Raji (cell line): ENCODE data around the gene RAPGEF1.

Experiments
- POLR2A ChIP-seq: IDR thresholded peaks from 2 replicates; pipeline ENCODE4 v1.6.1; 2011; ENCODE audit warnings: low read depth, low read length, control low read depth; ENCODE audit not compliant: insufficient read depth

RAPGEF1 gene

DNA sequence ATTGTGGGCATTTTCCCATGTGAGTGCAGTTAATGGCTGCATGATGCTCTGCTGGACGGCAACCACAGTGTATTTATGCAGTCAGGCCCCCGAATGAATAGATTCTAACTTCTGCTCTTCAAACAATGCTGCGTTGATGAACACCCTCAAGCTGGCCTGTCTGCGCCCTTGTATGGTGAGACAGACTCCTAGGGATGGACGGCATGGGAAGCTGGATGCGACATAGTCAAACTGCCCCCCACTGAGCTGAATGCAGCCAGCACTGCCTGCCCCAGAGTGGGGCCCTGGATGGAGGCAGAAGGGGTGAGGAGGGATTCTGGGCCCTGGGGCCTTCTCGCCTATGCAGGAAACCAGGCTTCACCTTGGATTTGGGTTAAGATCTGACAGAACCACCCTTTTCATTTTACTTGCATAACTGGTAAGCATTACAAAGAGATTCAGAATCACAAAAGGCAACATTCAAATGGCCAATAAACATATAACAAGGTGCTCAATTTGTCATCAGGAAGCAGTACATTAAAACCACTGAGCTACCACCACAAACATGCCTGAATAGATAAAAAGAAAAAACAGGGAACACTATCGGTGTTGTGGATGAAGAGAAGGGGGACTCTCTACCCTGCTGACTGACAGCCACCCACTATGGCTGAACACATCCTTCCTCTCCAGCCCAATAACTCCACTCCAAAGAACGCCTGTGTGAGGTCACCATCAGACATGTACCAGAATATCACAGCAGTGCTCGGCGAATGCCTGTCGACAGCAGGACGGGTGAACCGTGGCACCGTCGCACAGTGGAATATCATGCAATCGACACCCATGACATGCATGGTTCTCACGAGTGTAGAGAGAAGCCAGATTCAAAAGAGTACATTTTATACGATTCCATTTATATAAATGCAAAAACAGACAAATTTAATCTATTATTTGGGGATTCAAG, 79.1 kb downstream of the RAPGEF1 start:
- no peak for TF ChIP-seq POLR2A

DNA sequence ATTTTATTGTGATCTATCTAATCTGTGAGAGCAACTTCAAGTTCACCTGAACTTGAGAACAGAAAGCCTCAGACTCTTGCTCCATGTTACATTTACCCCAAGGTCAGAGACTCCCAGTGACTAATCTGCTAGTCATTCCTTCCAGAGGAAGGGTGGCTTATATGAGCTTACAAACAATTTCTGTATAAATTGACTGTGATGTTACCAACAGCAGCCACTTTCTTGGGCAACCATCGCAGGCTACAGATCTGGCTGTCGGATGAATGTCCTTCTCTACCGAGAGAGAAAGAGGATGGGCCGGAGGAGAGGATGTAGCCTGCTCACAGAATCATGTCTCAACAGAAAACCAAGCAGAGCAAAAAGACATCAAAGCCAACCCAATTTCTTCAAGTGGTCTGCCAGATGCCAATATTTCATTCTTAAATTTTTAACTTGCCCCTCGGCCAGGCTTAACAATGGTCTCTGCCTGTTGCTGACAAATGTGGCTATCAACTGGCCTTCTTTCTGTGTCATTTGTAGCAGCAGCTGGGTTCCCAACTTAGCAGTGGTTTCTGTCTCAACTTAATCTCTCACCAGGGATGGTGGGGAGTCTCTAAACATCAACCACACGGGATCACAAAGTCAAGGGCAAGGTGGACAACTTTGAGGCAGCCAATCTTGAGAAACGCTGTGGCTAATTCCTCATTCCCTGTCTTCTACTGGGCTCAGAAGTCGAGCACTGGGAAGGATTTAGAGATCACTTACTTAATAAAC, 81.3 kb downstream of the RAPGEF1 start:
- TF ChIP-seq POLR2A: no peak

- TF ChIP-seq POLR2A: no peak
Measured at GRCh38 chr9:131657940-131658339, 81.9 kb downstream of the RAPGEF1 start.

DNA sequence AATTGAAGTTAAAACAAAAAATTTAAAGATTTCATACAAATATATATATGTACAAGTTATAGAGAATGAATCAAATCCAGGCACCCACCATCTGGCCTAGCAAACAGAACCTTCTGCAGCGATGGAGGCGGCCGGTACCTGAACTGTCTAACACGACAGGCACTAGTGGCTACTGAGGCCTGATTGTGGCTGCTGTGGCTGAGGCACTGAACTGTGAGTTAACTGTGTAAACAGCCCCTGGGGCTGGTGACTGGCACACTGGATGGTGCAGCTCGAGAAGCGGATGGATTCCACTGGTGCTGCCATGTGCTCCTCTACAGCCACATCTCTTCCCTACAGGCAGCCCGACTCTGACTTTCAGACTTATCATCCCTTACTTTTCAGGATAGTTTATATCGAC, 82.4 kb downstream of the RAPGEF1 start:
- no peak for TF ChIP-seq POLR2A

DNA sequence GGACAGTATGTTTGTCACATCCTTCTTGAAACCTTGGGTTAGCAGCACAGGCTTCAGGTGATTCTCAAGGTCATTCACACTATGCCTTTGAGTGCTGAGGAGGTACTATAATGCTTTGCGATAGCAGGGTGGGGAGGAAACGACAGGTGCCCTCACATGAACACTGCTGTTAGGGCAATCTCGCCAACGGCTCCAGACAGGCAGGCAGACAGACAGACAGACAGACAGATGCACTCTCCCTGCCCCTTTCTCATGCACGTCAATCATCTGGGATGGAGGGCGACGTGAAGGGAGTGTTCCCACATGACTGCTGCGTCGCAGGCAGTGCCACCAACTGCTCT, 82.9 kb downstream of the RAPGEF1 start:
- TF ChIP-seq POLR2A: no peak

GRCh38 chr9:131656356-131657036, 83.4 kb downstream of the RAPGEF1 start:
- no peak for TF ChIP-seq POLR2A

- no peak for TF ChIP-seq POLR2A
Measured at GRCh38 chr9:131651599-131651998, 88.3 kb downstream of the RAPGEF1 start.

DNA sequence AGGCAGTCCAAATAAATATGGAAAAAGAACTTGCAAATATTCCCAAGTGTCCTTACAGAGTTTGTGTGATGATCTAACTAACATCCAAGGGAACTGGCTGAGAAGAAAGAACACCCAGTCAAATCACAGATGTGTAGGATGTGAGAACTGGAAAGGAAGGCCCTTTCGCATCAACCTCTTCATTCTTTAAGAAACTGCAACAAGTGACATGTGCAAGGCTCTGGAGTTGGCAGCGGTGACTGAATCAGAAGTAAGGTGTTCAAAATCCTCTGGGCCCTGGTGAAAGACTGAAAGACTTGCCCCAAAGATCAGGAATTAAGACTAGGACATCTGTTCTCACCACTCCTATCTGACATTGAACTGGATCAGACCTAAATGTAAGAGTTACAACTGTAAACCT, 88.7 kb downstream of the RAPGEF1 start:
- TF ChIP-seq POLR2A: no peak

GRCh38 chr9:131650254-131650653, 89.6 kb downstream of the RAPGEF1 start:
- no peak for TF ChIP-seq POLR2A

- no peak for TF ChIP-seq POLR2A
Measured at GRCh38 chr9:131649646-131650045, 90.2 kb downstream of the RAPGEF1 start.

GRCh38 chr9:131645078-131645776, 94.6 kb downstream of the RAPGEF1 start:
- TF ChIP-seq POLR2A: no peak

- TF ChIP-seq POLR2A: no peak
Measured at GRCh38 chr9:131642496-131643083, 97.3 kb downstream of the RAPGEF1 start.

- TF ChIP-seq POLR2A: no peak
Measured at GRCh38 chr9:131641618-131642495, 98.0 kb downstream of the RAPGEF1 start.
